Activated CD4-positive, alpha-beta T cell treated with anti-CD3 and anti-CD28 coated beads, Interleukin-2, Interleukin-6, amounts not matched to agents 100 ng/mL and 50 ng/mL, durations not matched to agents 16 hours and 8 hours (primary cell): ENCODE results near the gene PAX9.
"Not testable (repeated sequence)": the region's sequence is repeated elsewhere in the genome, so short reads cannot be mapped to it uniquely, and the experiment has no call there.

Experiments used
- DNase-seq: peaks from one replicate; pipeline ENCODE4 v3.0.0-alpha.2; 2020

Gene PAX9

DNA sequence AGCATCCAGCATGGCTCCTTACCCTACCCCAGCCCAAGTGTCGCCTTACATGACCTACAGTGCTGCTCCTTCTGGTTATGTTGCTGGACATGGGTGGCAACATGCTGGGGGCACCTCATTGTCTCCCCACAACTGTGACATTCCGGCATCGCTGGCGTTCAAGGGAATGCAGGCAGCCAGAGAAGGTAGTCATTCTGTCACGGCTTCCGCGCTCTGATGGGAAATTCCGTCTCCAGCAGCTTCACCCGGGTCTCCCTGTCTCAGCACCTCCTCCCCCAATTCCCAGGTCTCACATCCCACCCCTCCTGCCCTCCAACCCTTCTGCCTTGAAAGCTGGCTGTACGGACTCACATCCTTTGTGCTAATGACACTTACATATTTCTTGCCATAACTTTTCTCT is 14.6 kb downstream of the PAX9 start:
- no peak for DNase-seq

GRCh38 chr14:36682338-36682737 is 20.7 kb downstream of the PAX9 start:
- DNase-seq, result no peak

- DNase-seq, result no peak
These were observed 21.5 kb downstream of the PAX9 start for GRCh38 chr14:36683083-36683724.

GRCh38 chr14:36684946-36685345 is 23.3 kb downstream of the PAX9 start:
- DNase-seq, result no peak

GRCh38 chr14:36690311-36691040 is 28.8 kb downstream of the PAX9 start:
- DNase-seq, result no peak

- DNase-seq, result not testable (repeated sequence)
These were observed 37.8 kb downstream of the PAX9 start for GRCh38 chr14:36699420-36699819.

DNA sequence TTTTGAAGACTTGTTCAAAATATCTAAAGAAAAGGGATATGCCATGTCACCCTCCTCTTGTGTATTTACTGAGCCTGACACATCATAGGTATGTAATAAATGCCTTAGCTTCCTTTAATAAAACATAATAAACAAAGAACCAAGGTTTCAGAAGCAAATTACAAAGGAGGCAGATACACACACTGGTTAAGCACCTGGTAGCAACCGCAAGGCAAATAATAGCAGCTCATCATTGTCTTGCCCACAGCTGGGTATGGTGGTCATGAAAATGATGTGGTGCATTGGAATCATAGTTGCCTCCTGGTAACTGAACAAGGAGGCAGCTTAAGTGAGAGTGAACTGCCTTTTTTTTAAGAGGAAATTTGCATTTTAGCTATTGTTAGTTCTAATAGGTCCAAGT is 39.0 kb downstream of the PAX9 start:
- DNase-seq, result no peak

DNA sequence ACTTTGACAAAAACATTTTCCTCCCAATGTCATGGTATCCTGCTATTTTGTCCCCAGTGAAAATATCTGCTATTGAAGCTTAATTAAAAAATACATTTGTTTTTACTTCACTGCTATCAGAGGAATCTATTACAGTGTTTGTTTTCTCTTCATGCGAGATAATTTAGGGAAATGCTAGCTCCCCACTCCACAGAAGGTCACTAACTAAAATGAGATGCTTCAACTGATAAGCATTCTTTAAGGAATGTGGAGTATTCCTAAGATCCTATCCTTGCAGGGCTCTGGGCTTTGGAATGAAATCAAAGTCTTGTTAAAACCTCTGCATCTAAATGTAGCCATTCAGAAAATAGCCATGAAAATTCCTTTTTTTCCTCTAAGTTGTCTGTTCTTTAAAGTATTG is 39.5 kb downstream of the PAX9 start:
- DNase-seq, result no peak

DNA sequence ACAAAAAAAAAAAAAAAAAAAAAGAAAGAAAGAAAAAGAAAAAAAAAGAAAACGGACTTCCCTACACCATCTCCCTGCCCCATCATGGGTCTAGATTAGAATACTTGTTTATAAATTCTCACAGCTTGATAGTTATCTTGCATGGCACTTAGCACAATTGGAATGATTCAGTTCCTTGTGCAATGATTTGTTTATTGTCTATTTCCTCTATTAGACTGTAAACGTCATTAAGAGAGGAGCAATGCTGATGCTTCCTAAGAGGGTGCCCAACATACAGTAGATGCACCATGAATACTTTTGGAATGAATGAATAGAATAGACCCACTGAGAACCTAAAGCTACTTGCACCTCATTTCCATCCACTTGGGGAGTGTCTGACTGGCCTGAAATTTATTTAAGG is 40.8 kb downstream of the PAX9 start:
- no peak for DNase-seq

GRCh38 chr14:36707570-36707969 is 45.9 kb downstream of the PAX9 start:
- DNase-seq, result no peak

GRCh38 chr14:36713960-36714703 is 52.5 kb downstream of the PAX9 start:
- no peak for DNase-seq

DNA sequence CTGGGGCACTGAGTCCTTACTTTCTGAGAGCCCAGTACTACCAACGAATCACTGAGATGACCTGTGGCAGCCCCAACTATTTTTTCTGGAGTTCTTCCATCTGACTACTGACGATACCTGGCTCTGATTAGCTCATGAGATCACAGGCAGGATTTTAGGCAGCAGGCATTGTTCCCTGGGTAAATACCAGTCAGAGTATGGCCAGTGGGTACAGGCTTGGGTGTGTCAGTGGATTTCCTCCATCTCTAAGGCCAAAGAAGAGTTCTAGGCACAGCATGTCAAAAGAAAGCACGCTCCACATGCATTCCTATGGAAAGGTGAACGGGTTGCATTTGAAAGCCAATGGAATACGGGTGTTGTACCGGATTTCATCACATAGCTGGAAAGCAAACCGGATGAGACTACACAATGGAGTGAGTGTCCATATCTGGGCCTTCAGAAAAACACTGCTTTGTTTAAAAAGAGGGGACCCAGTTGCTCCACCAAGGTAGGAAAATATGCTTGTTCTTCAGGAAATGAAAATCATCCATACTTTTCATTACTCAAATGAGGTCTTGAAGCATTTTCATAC is 55.0 kb downstream of the PAX9 start:
- no peak for DNase-seq

- DNase-seq, result no peak
These were observed 55.7 kb downstream of the PAX9 start for GRCh38 chr14:36717363-36717762.

GRCh38 chr14:36718216-36718615 is 56.6 kb downstream of the PAX9 start:
- DNase-seq, result no peak

- DNase-seq, result no peak
These were observed 58.2 kb downstream of the PAX9 start for GRCh38 chr14:36719823-36720222.

- DNase-seq, result no peak
These were observed 59.0 kb downstream of the PAX9 start for GRCh38 chr14:36720657-36721056.

DNA sequence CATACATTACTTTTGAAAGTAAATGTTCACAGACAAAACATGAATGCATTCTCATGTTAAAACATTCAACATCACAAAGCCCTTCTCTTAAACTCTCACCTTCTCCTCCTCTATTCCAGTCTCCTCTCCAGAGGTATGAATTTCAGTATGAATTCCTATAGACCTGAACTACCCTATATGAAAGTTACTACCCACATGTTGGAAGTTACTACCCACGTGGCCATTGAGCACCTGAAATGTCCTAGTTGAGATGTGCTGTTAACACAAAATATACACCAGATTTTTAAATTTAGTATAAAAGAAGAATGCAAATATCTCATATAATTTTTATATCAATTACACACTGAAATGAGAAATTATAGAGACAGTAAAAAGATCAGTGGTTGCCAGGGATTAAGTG is 60.2 kb downstream of the PAX9 start:
- no peak for DNase-seq

DNA sequence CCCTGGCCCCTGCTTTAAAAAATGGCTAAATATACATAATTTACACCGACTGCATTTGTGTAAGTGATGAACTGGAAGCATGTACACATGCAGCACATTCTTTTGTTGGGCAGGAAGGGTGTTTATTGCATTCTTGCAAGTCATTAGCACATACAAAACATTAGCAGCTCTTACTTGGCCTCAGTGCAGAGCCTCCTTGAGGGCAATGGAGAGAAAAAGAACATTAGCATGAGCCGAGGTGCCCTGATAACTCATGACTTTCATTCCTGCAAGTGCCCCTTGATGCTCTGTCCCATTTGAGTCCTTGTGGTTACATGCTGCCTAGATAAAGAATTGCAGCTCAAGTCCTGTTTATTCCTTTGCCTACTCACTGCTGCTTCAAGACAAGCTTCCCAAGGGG is 61.9 kb downstream of the PAX9 start:
- no peak for DNase-seq

- no peak for DNase-seq
These were observed 62.5 kb downstream of the PAX9 start for GRCh38 chr14:36724162-36724561.

DNA sequence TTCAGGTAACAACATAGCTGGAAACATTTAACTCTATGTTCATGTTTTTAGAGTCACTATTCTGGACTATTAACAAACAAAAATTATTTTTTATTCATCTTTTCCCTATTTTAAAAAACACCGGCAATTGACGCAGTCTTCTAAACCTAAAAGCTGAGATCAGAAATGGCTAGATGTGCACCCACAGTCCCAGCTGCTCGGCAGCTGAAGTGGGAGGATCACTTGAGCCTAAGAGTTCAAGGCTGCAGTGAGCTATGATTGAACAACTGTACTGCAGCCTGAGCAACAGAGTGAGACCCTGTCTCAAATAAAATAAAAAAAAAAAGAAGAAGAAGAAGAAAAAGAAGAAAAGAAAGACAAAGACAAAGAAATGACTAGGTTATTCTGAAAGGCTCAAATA is 64.5 kb downstream of the PAX9 start:
- DNase-seq, result no peak
